ENCODE measurements around the gene LRRK2.

The LRRK2 gene

GRCh38 chr12:40224439-40225291, at the start of gene LRRK2:
TSS of gene LRRK2 (plus strand) at chr12:40224997. CDS start at chr12:40225132, 135 bp downstream.
- TF ChIP-seq CTCF (IDR thresholded peaks at IDR 0.05; ENCODE audit: low read depth, low read length) (no peak), EZH2phosphoT487 (IDR thresholded peaks at IDR 0.05; ENCODE audit: low read depth) (no peak)
- Histone ChIP-seq H2AFZ (ENCODE audit: low read depth, low read length) (peak within 1 kb of the TSS; percentile 63; the same call in 1 of the 2 replicates), H3K27ac (ENCODE audit: low read length) (peak within 1 kb of the TSS; percentile 89)

GRCh38 chr12:40175045-40175444, 49.8 kb upstream of the LRRK2 start:
- peaks cover 4% of the 10 kb centered on the region; the same call in 1 of the 2 replicates for H3K9me3 ChIP-seq (ENCODE audit: insufficient read depth, low read length)

More at GRCh38 chr12:40224439-40225291, at the start of gene LRRK2:
- Histone ChIP-seq H3K4me3 (ENCODE audit: low read length) (peak within 1 kb of the TSS; percentile 79), H3K36me3 (replicated peaks; ENCODE audit: low read depth, low read length) (peaks cover 3% of the 10 kb centered on the region), H3K9me3 (ENCODE audit: insufficient read depth, low read length) (no peaks in the 10 kb centered on the region), H4K20me1 (ENCODE audit: insufficient read depth, low read length) (no peaks in the 10 kb centered on the region), H3K4me2 (ENCODE audit: low read length) (peak within 1 kb of the TSS; percentile 98), H3K9ac (ENCODE audit: low read length) (peak within 1 kb of the TSS; percentile 78), H3K79me2 (ENCODE audit: low read length) (peaks cover 7% of the 10 kb centered on the region; the same call in 1 of the 2 replicates), H3K4me1 (ENCODE audit: low read length) (peaks cover 57% of the 10 kb centered on the region), H3K27me3 (ENCODE audit: low read depth, low read length) (0 out of 2 replicates have a peak, but pooled peaks cover 2% of the 10 kb centered on the region)

GRCh38 chr12:40175489-40175888, 49.3 kb upstream of the LRRK2 start:
- H2AFZ ChIP-seq (ENCODE audit: low read depth, low read length) = no peak overlapping the region
- H3K79me2 ChIP-seq (ENCODE audit: low read length) = no peaks in the 10 kb centered on the region

More at GRCh38 chr12:40175045-40175444, 49.8 kb upstream of the LRRK2 start:
- H2AFZ ChIP-seq (ENCODE audit: low read depth, low read length) = no peak overlapping the region
- H4K20me1 ChIP-seq (ENCODE audit: insufficient read depth, low read length) = no peaks in the 10 kb centered on the region
- peaks cover 7% of the 10 kb centered on the region for H3K36me3 ChIP-seq (replicated peaks; ENCODE audit: low read depth, low read length)
- no peaks in the 10 kb centered on the region for H3K79me2 ChIP-seq (ENCODE audit: low read length)
- no peak overlapping the region for H3K4me3 ChIP-seq (ENCODE audit: low read length)
- H3K9ac ChIP-seq (ENCODE audit: low read length) = no peak overlapping the region
- TF ChIP-seq EZH2phosphoT487 (IDR thresholded peaks at IDR 0.05; ENCODE audit: low read depth) (no peak), CTCF (IDR thresholded peaks at IDR 0.05; ENCODE audit: low read depth, low read length) (no peak)
- H3K27ac ChIP-seq (ENCODE audit: low read length) = no peak overlapping the region
- H3K4me1 ChIP-seq (ENCODE audit: low read length) = peaks cover 32% of the 10 kb centered on the region
- no peak overlapping the region for H3K4me2 ChIP-seq (ENCODE audit: low read length)
- H3K27me3 ChIP-seq (ENCODE audit: low read depth, low read length) = no peaks in the 10 kb centered on the region

More at GRCh38 chr12:40175489-40175888, 49.3 kb upstream of the LRRK2 start:
- H3K4me3 ChIP-seq (ENCODE audit: low read length) = no peak overlapping the region
- no peak overlapping the region for H3K27ac ChIP-seq (ENCODE audit: low read length)
- TF ChIP-seq EZH2phosphoT487 (IDR thresholded peaks at IDR 0.05; ENCODE audit: low read depth) (no peak), CTCF (IDR thresholded peaks at IDR 0.05; ENCODE audit: low read depth, low read length) (no peak)
- H3K4me1 ChIP-seq (ENCODE audit: low read length) = peaks cover 28% of the 10 kb centered on the region
- H3K9me3 ChIP-seq (ENCODE audit: insufficient read depth, low read length) = peaks cover 6% of the 10 kb centered on the region
- H3K27me3 ChIP-seq (ENCODE audit: low read depth, low read length) = no peaks in the 10 kb centered on the region
- H4K20me1 ChIP-seq (ENCODE audit: insufficient read depth, low read length) = no peaks in the 10 kb centered on the region
- no peak overlapping the region for H3K9ac ChIP-seq (ENCODE audit: low read length)
- no peak overlapping the region for H3K4me2 ChIP-seq (ENCODE audit: low read length)
- peaks cover 9% of the 10 kb centered on the region for H3K36me3 ChIP-seq (replicated peaks; ENCODE audit: low read depth, low read length)
